Sigmoid colon (tissue), 7 donors: Measurements from ENCODE around the gene NTM. TPM values are rescaled to one million over a fixed set of nuclear protein-coding genes. Genes with fewer than 3 reads are reported as not detected.
"Not testable (repeated sequence)": the region's sequence is repeated elsewhere in the genome, so short reads cannot be mapped to it uniquely, and the experiment has no call there.

Experiments used
- DNase-seq: peaks from one replicate; pipeline ENCODE4 v3.0.0-alpha.2; 2019
- H3K27ac ChIP-seq, 4 donors: fragments of 200-600 bp; sonication (generic); one replicate each; pipeline ENCODE4 v1.5.1; 2016 to 2019; ENCODE audit warnings: mild to moderate bottlenecking in 1 of 4
- H3K27me3 ChIP-seq, 3 donors: fragments of 200-600 bp; sonication (generic); one replicate each; pipeline ENCODE4 v1.5.1; 2019; ENCODE audit warnings: mild to moderate bottlenecking in 1 of 3
- H3K36me3 ChIP-seq, 4 donors: fragments of 200-600 bp; sonication (generic); one replicate each; pipeline ENCODE4 v1.5.1; 2016 to 2019
- H3K4me1 ChIP-seq, 4 donors: fragments of 200-600 bp; sonication (generic); one replicate each; pipeline ENCODE4 v1.5.1; 2017 to 2019
- H3K4me3 ChIP-seq, 4 donors: fragments of 200-600 bp; sonication (generic); one replicate each; pipeline ENCODE4 v1.5.1; 2017 to 2019; ENCODE audit warnings: mild to moderate bottlenecking in 2 of 4, moderate library complexity in 1 of 4
- H3K9me3 ChIP-seq, 4 donors: fragments of 200-600 bp in 3 of 4; sonication (generic) in 3 of 4; one replicate each; pipeline versions ENCODE4 v1.5.1 to v1.6.1; 2013 to 2019
- CTCF ChIP-seq, 4 experiments: fragments of 450-650 bp in 3 of 4; fragments of 200-600 bp in 1 of 4; IDR thresholded peaks; one replicate each; pipeline ENCODE4 v1.5.1; 2016 to 2019; ENCODE audit warnings: antibody characterized with exemption in 4 of 4, mild to moderate bottlenecking in 3 of 4, moderate library complexity in 2 of 4
- EP300 ChIP-seq, 4 donors: sonication (generic); formaldehyde crosslinking; IDR thresholded peaks; one replicate each; pipeline ENCODE4 v1.6.1; 2017; ENCODE audit warnings: antibody characterized with exemption in 4 of 4
- POLR2A ChIP-seq, 2 donors: fragments of 450-650 bp; IDR thresholded peaks; one replicate each; pipeline ENCODE4 v1.6.1; 2016; ENCODE audit warnings: antibody characterized with exemption in 2 of 2, mild to moderate bottlenecking in 2 of 2, moderate library complexity in 2 of 2
- POLR2AphosphoS5 ChIP-seq, 4 donors: sonication (generic); formaldehyde crosslinking; IDR thresholded peaks; one replicate each; pipeline ENCODE4 v1.6.1; 2017; ENCODE audit warnings: antibody characterized with exemption in 4 of 4
- WGBS, 2 donors: extraction: QIAGEN DNeasy Blood & Tissue Kit; methylation state at CpG; one replicate each; pipeline ENCODE4 v1.1.7; 2013; 5-methylcytosine and 5-hydroxymethylcytosine counted together
- intact Hi-C: fragments of 100-400 bp; cut with DNase I; formaldehyde crosslinking; loops from one replicate; pipeline ENCODE4 v1.15.1; 2023
- polyA plus RNA-seq, 3 donors: library from polyadenylated mRNA; stranded (reverse); fragments of 200-250 nt; gene quantifications; one replicate each; pipeline ENCODE4 v1.2.3, GENCODE V29; 2013
- total RNA-seq, 4 donors: library from RNA; depleted of rRNA; stranded (reverse); fragments of >200 nt; gene quantifications; one replicate each; pipeline ENCODE4 v1.1.0, GENCODE V29; 2016
- donor health status: healthy with polysubstance abuse.
- donor health status: Bipolar disorder and iron deficiency.
- donor health status: healthy.

Gene NTM
- total and polyA plus RNA-seq, 7 donors = 0.96 to 18.3 (median 6.4) TPM; not detected in 1

- Histone ChIP-seq H3K36me3 (no peaks in the 10 kb centered on the region), H3K27ac (peak overlapping the region in 1 of 4 donors; percentile 77), H3K4me3 (no peak overlapping the region), H3K9me3 (no peaks in the 10 kb centered on the region), H3K27me3 (no peaks in the 10 kb centered on the region), H3K4me1 (peaks cover 0 to 30% (median 23%) of the 10 kb centered on the region in 4 donors)
- 26 to 36% methylated on average over 8 of the region's 8 CpGs for WGBS, 2 donors
- intact Hi-C loops = no loop called here
- TF ChIP-seq EP300 (IDR thresholded peaks at IDR 0.05) (no peak), POLR2A (IDR thresholded peaks at IDR 0.05) (no peak), CTCF (IDR thresholded peaks at IDR 0.05) (peak in 2 of 4 experiments; percentile 17 to 41), POLR2AphosphoS5 (IDR thresholded peaks at IDR 0.05) (no peak)
- no peak for DNase-seq
These were observed 942.3 kb downstream of the NTM start for GRCh38 chr11:132312701-132313111.

GRCh38 chr11:132314911-132315455, 944.6 kb downstream of the NTM start:
- H3K36me3 ChIP-seq = no peaks in the 10 kb centered on the region
- H3K4me3 ChIP-seq = no peak overlapping the region
- DNase-seq = no peak
- H3K27me3 ChIP-seq = no peaks in the 10 kb centered on the region
- intact Hi-C loops = no loop called here
- no peak for TF ChIP-seq EP300 (IDR thresholded peaks at IDR 0.05)
- no peak for TF ChIP-seq CTCF (IDR thresholded peaks at IDR 0.05)
- no peak for TF ChIP-seq POLR2AphosphoS5 (IDR thresholded peaks at IDR 0.05)
- no peak for TF ChIP-seq POLR2A (IDR thresholded peaks at IDR 0.05)
- H3K4me1 ChIP-seq = peaks cover 0 to 22% (median 14%) of the 10 kb centered on the region in 4 donors
- no peaks in the 10 kb centered on the region for H3K9me3 ChIP-seq
- H3K27ac ChIP-seq = no peak overlapping the region
- WGBS, 2 donors = 76 to 88% methylated on average over 5 of the region's 5 CpGs

GRCh38 chr11:132315696-132316095, 945.3 kb downstream of the NTM start:
- DNase-seq = no peak
- 61 to 70% methylated on average over 6 of the region's 6 CpGs for WGBS, 2 donors
- Histone ChIP-seq H3K4me3 (no peak overlapping the region), H3K4me1 (peaks cover 0 to 15% (median 7%) of the 10 kb centered on the region in 4 donors), H3K27ac (no peak overlapping the region), H3K36me3 (no peaks in the 10 kb centered on the region), H3K9me3 (no peaks in the 10 kb centered on the region), H3K27me3 (no peaks in the 10 kb centered on the region)
- TF ChIP-seq EP300 (IDR thresholded peaks at IDR 0.05) = no peak
- intact Hi-C loops = no loop called here

GRCh38 chr11:132318421-132319157, 948.2 kb downstream of the NTM start:
- WGBS, 2 donors = 79 to 92% methylated on average over 8 of the region's 8 CpGs
- no peaks in the 10 kb centered on the region for H3K36me3 ChIP-seq
- no peaks in the 10 kb centered on the region for H3K27me3 ChIP-seq
- TF ChIP-seq POLR2A (IDR thresholded peaks at IDR 0.05) (no peak), POLR2AphosphoS5 (IDR thresholded peaks at IDR 0.05) (no peak), CTCF (IDR thresholded peaks at IDR 0.05) (no peak), EP300 (IDR thresholded peaks at IDR 0.05) (no peak)
- DNase-seq = no peak
- intact Hi-C loops = no loop called here
- no peaks in the 10 kb centered on the region for H3K4me1 ChIP-seq
- H3K9me3 ChIP-seq = no peaks in the 10 kb centered on the region
- no peak overlapping the region for H3K27ac ChIP-seq
- H3K4me3 ChIP-seq = no peak overlapping the region

- H3K36me3 ChIP-seq, H3K9me3 ChIP-seq, DNase-seq, H3K27me3 ChIP-seq, H3K27ac ChIP-seq, H3K4me3 ChIP-seq, H3K4me1 ChIP-seq, intact Hi-C loops: not testable (repeated sequence)
- 69 to 84% methylated on average over 6 of the region's 6 CpGs for WGBS, 2 donors
These were observed 949.0 kb downstream of the NTM start for GRCh38 chr11:132319419-132319818.
